Right atrium auricular region (tissue), 2 donors: ENCODE results near the gene NTF4. TPM values are rescaled to one million over a fixed set of nuclear protein-coding genes. Genes with fewer than 3 reads are reported as not detected.

ENCODE experiments used
- DNase-seq: peaks from one replicate; pipeline ENCODE4 v3.0.0-alpha.2; 2019; ENCODE audit warnings: low spot score
- H3K27ac ChIP-seq, 2 donors: fragments of 200-600 bp; sonication (generic); 1 replicate in 1 of 2; 2 replicates in 1 of 2; pipeline ENCODE4 v1.5.1; 2016 to 2019
- H3K27me3 ChIP-seq, 2 donors: fragments of 200-600 bp; sonication (generic); one replicate each; pipeline versions ENCODE4 v1.5.1 to v1.6.0; 2017 to 2019
- H3K36me3 ChIP-seq: fragments of 200-600 bp; sonication (generic); one replicate; pipeline ENCODE4 v1.5.1; 2016
- H3K4me1 ChIP-seq, 2 donors: fragments of 200-600 bp; sonication (generic); one replicate each; pipeline versions ENCODE4 v1.5.1 to v1.6.0; 2017 to 2019
- H3K4me3 ChIP-seq, 2 donors: fragments of 200-600 bp; sonication (generic); 1 replicate in 1 of 2; 2 replicates in 1 of 2; pipeline ENCODE4 v1.5.1; 2017 to 2019; ENCODE audit warnings: mild to moderate bottlenecking in 1 of 2, moderate library complexity in 1 of 2
- H3K9me3 ChIP-seq, 2 donors: fragments of 200-600 bp; sonication (generic); one replicate each; pipeline ENCODE4 v1.5.1; 2019
- CTCF ChIP-seq, 2 donors: fragments of 200-600 bp; sonication (generic); IDR thresholded peaks; one replicate each; pipeline ENCODE4 v1.5.1; 2019; ENCODE audit warnings: antibody characterized with exemption in 2 of 2
- total RNA-seq, 2 donors: library from RNA; depleted of rRNA; stranded (reverse); fragments of >200 nt; gene quantifications; one replicate each; pipeline ENCODE4 v1.1.0, GENCODE V29; 2016

The NTF4 gene
- total RNA-seq, 2 donors from 2014 or later: not detected

GRCh38 chr19:49017666-49018351 lies 46.8 kb downstream of the NTF4 start:
- TF ChIP-seq CTCF (IDR thresholded peaks at IDR 0.05): peak; percentile 22 to 58
- H3K4me1 ChIP-seq: peaks cover 0 to 27% of the 10 kb centered on the region in 2 donors
- H3K36me3 ChIP-seq: peaks cover 15% of the 10 kb centered on the region
- H3K27ac ChIP-seq: peak overlapping the region in 1 of 2 donors; percentile 3
- DNase-seq: no peak
- H3K4me3 ChIP-seq: peak overlapping the region; percentile 36 to 55
- H3K9me3 ChIP-seq: no peaks in the 10 kb centered on the region
- no peaks in the 10 kb centered on the region for H3K27me3 ChIP-seq

GRCh38 chr19:49017041-49017665 lies 47.5 kb downstream of the NTF4 start, which contains the start of gene LHB:
Gene LHB, minus strand, starts transcription at chr19:49017091. Its CDS starts 10 bp downstream, at chr19:49017081.
- H3K4me1 ChIP-seq: peaks cover 0 to 27% of the 10 kb centered on the region in 2 donors
- no peaks in the 10 kb centered on the region for H3K27me3 ChIP-seq
- no peak for TF ChIP-seq CTCF (IDR thresholded peaks at IDR 0.05)
- no peaks in the 10 kb centered on the region for H3K9me3 ChIP-seq
- peak within 1 kb of the TSS in 1 of 2 donors; percentile 3 for H3K27ac ChIP-seq
- H3K36me3 ChIP-seq: peaks cover 17% of the 10 kb centered on the region
- no peak for DNase-seq
- peak within 1 kb of the TSS; percentile 36 to 55 for H3K4me3 ChIP-seq

- H3K27me3 ChIP-seq: no peaks in the 10 kb centered on the region
- H3K4me1 ChIP-seq: peaks cover 0 to 27% of the 10 kb centered on the region in 2 donors
- no peak for TF ChIP-seq CTCF (IDR thresholded peaks at IDR 0.05)
- H3K27ac ChIP-seq: no peak overlapping the region
- H3K4me3 ChIP-seq: no peak overlapping the region
- H3K9me3 ChIP-seq: no peaks in the 10 kb centered on the region
- H3K36me3 ChIP-seq: peaks cover 26% of the 10 kb centered on the region
- DNase-seq: no peak
These were observed 48.4 kb downstream of the NTF4 start for GRCh38 chr19:49016067-49016839.

- no peak overlapping the region for H3K4me3 ChIP-seq
- no peak for DNase-seq
- peaks cover 37% of the 10 kb centered on the region for H3K36me3 ChIP-seq
- no peaks in the 10 kb centered on the region for H3K9me3 ChIP-seq
- no peak overlapping the region for H3K27ac ChIP-seq
- no peaks in the 10 kb centered on the region for H3K27me3 ChIP-seq
- TF ChIP-seq CTCF (IDR thresholded peaks at IDR 0.05): no peak
- peaks cover 0 to 27% of the 10 kb centered on the region in 2 donors for H3K4me1 ChIP-seq
These were observed 49.8 kb downstream of the NTF4 start for GRCh38 chr19:49014870-49015255.

GRCh38 chr19:49014123-49014869 lies 50.3 kb downstream of the NTF4 start:
- Histone ChIP-seq H3K4me1 (peaks cover 0 to 22% of the 10 kb centered on the region in 2 donors), H3K4me3 (no peak overlapping the region), H3K27ac (no peak overlapping the region), H3K27me3 (no peaks in the 10 kb centered on the region), H3K9me3 (no peaks in the 10 kb centered on the region), H3K36me3 (peaks cover 42% of the 10 kb centered on the region)
- no peak for TF ChIP-seq CTCF (IDR thresholded peaks at IDR 0.05)
- DNase-seq: no peak
